COLO668 (cell line): Measurements from ENCODE around the gene GGACT.
"Not testable (repeated sequence)": the region's sequence is repeated elsewhere in the genome, so short reads cannot be mapped to it uniquely, and the experiment has no call there.

ENCODE experiments used
- DNase-seq: peaks from one replicate; lab custom pipeline; 2025; ENCODE audit not compliant: unreplicated experiment; lab: John Stamatoyannopoulos, UW

Gene GGACT

DNA sequence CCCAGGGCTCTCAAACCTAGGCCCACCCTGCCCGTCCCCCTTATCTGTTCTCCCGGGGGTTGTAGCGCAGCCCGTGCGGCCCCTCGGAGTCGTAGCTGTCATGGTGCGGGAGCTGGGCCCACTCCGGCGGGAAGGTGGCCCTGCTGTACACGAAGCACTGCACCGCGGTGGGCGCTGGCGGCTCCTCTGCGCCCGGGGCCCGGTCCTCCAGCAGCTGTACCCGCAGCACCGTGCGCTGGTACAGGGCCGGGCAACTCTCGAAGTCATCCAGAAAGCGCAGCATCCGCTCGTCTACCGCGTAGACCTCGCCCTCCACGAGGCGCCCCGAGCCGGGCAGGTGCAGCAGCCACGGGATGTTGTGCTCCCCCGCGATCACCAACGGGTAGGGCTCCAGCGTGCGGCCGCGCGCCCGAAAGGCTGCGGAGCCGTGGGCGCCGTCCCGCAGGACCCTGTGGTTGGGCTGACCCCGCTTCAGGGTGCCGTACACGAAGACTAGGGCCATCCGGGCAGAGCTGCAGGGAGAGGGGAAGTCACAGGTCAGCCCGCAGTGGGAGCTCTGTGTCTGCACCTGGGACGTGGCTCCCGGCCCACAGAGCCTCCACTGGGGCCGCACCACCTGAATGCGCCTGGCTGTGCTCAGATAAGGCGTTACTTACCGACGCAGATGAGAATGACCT lies 56.4 kb downstream of the GGACT start:
- no peak for DNase-seq

GRCh38 chr13:100530671-100531213 lies 57.8 kb downstream of the GGACT start:
- DNase-seq: no peak

- DNase-seq: no peak
These were observed 58.8 kb downstream of the GGACT start for GRCh38 chr13:100529666-100530377.

GRCh38 chr13:100528820-100529219 lies 59.8 kb downstream of the GGACT start:
- DNase-seq: no peak

DNA sequence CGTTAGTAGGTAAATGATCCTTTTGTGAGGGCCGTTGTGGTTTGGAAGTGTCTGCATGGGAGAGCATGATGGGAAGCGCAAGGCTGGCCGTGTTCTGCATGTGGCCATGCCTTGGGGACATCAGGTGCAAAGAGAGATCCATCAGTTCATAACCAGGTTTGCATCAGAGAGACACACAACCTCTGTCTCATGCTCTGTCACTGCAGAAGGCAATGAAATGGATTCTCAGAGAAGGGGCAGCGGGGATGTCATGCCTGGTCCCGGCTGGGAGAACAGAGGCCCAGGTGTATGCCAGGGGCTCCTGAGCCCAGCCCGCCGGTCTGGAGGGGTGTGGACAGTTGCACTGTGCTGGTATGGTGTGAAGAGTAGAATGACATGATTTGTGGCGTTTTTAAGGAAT lies 60.2 kb downstream of the GGACT start:
- no peak for DNase-seq

GRCh38 chr13:100527644-100528043 lies 60.9 kb downstream of the GGACT start:
- DNase-seq: no peak

DNA sequence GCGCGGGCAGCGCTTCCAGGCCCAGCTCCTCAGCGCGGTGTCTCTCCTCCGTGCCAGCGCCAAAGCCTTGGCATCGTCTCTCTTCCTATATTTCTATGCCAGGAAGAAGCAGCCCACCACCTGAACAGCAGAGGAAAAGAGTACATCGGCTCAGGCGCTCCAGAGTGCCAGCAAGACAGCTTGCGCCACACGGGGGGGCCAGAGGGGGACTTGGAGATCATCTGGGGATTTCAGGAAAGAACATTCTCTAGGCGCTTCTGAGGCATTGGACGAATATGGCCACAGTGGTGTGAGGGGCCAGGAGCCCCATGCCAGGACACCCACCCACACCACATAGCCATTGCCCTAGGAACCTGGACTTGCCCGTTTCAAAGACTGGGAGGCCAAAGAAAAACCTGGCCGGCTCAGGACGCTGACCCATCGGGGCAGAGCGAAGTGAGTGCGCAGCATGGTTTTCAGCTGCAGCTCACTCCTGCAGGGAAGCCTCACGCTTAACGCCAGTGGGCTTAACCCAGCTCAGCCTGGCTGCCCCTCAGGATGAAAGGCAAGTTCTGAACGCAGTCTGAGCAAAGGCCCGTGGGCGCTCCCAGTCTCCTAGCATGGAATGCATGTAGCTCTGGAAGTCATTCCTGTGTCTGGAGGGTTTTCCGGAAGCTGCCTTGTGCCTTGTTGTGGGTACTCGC lies 62.1 kb downstream of the GGACT start:
- DNase-seq: no peak

- DNase-seq: no peak
These were observed 62.9 kb downstream of the GGACT start for GRCh38 chr13:100525453-100526317.

DNA sequence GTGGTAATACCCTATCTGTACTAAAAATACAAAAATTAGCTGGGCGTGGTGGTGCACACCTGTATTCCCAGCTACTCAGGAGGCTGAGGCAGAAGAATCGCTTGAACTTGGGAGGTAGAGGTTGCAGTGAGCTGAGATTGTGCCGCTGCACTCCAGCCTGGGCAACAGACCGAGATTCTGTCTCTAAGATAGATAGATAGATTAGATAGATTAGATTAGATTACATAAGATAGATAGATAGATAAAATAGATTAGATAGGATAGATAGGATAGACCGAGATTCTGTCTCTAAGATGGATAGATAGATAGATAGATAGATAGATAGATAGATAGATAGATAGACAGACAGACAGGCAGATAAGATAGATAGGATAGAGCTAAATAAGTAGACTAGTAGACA lies 63.9 kb downstream of the GGACT start:
- not testable (repeated sequence) for DNase-seq

- no peak for DNase-seq
These were observed 64.6 kb downstream of the GGACT start for GRCh38 chr13:100523981-100524386.

DNA sequence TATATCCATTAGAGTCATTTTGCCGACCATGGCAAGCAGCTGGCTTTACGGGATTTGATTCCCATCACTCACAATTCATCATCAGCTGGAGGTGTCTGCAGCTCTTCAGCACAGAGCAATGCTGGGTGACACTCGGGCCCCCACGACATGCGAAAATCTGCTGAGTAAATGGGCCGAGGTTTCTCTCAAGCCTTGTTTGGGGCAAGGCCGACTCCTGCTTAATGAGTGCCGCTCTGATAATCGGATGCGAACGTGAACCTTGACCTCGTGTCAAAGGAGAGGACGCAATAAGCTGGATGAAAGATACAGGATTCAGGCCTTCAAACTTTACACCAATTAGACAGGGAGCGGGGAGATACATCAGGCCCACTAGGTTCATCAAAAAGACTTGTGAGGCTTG lies 65.2 kb downstream of the GGACT start:
- no peak for DNase-seq

- DNase-seq: no peak
These were observed 65.8 kb downstream of the GGACT start for GRCh38 chr13:100522618-100523309.

- no peak for DNase-seq
These were observed 66.6 kb downstream of the GGACT start for GRCh38 chr13:100521851-100522617.

DNA sequence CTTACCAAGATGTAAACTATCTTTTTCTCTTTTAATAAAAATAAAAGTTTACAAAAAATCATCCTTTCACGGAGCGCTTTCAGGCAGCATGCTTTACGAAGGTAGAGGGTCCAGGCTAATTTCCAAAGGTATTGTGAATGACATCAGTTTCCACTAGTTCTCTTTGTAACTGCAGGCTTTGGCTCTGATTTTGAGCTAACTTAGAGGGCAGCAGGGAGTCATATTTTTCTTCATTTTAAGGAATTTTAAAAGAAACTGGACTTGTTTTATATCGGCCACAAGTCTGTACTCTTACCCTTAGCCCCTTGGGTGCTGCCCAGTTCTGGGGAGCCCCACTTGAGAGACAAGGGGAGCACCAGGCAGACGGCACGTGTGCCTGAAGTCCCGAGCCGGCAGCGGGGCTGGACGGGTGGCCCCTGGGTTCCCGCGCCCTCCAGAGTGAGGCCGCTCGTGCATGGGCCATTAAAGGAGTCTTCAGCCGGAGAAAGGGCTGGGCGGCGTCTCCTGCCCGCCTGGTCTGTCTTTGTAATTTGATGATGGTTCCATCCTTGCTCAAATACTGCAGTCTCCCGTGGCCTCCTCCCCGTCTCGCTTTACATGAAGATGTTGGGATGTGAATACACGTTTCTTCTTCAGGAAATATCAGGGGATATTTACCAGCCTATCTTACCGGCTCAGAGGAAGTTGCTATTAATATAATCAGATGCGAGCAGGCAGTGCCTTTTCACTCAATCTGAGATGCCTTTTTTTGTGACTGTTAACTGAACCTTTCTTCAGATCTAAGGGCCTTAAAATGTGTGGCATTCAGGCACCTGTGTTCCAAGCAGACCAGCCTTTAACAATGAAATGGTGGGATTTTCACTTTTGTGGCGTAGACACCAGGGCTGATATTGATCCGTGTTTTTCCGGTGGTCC lies 67.4 kb downstream of the GGACT start:
- DNase-seq: no peak

GRCh38 chr13:100519626-100520025 lies 69.0 kb downstream of the GGACT start:
- DNase-seq: no peak

- DNase-seq: no peak
These were observed 70.1 kb downstream of the GGACT start for GRCh38 chr13:100518394-100519062.

GRCh38 chr13:100517728-100518127 lies 70.9 kb downstream of the GGACT start:
- no peak for DNase-seq

GRCh38 chr13:100517135-100517534 lies 71.5 kb downstream of the GGACT start:
- DNase-seq: no peak
